Left forelimb (tissue), 1 donor: ENCODE data around the gene PDE7B.

ENCODE experiments used
- DNase-seq: peaks from one replicate; pipeline ENCODE4 v3.0.0-alpha.2; 2018; ENCODE audit warnings: low spot score

Gene PDE7B

GRCh38 chr6:136150961-136151360 lies 299.5 kb downstream of the PDE7B start:
- no peak for DNase-seq

GRCh38 chr6:136153707-136154375 lies 302.3 kb downstream of the PDE7B start:
- no peak for DNase-seq

- no peak for DNase-seq
These were observed 303.7 kb downstream of the PDE7B start for GRCh38 chr6:136155191-136155590.

GRCh38 chr6:136157743-136158142 lies 306.2 kb downstream of the PDE7B start:
- no peak for DNase-seq

GRCh38 chr6:136158387-136158821 lies 306.9 kb downstream of the PDE7B start:
- no peak for DNase-seq

- DNase-seq: no peak
These were observed 307.5 kb downstream of the PDE7B start for GRCh38 chr6:136158971-136159370.

GRCh38 chr6:136160250-136160649 lies 308.7 kb downstream of the PDE7B start:
- no peak for DNase-seq

- DNase-seq: no peak
These were observed 310.4 kb downstream of the PDE7B start for GRCh38 chr6:136161950-136162349.

- DNase-seq: no peak
These were observed 311.8 kb downstream of the PDE7B start for GRCh38 chr6:136163260-136163659.

GRCh38 chr6:136166815-136167214 lies 315.3 kb downstream of the PDE7B start:
- DNase-seq: no peak

- DNase-seq: no peak
These were observed 318.1 kb downstream of the PDE7B start for GRCh38 chr6:136169394-136170148.

- DNase-seq: no peak
These were observed 319.7 kb downstream of the PDE7B start for GRCh38 chr6:136171231-136171630.

GRCh38 chr6:136173519-136174507 lies 322.3 kb downstream of the PDE7B start:
- DNase-seq: no peak

GRCh38 chr6:136174510-136174909 lies 323.0 kb downstream of the PDE7B start:
- DNase-seq: no peak

GRCh38 chr6:136175873-136176272 lies 324.4 kb downstream of the PDE7B start:
- no peak for DNase-seq

- DNase-seq: no peak
These were observed 327.2 kb downstream of the PDE7B start for GRCh38 chr6:136178749-136179148.

- DNase-seq: no peak
These were observed 329.4 kb downstream of the PDE7B start for GRCh38 chr6:136180704-136181511.

- DNase-seq: no peak
These were observed 330.0 kb downstream of the PDE7B start for GRCh38 chr6:136181512-136181833.

GRCh38 chr6:136181861-136182260 lies 330.4 kb downstream of the PDE7B start:
- DNase-seq: no peak

GRCh38 chr6:136184738-136185137 lies 333.2 kb downstream of the PDE7B start:
- no peak for DNase-seq

GRCh38 chr6:136186363-136186762 lies 334.9 kb downstream of the PDE7B start:
- DNase-seq: no peak

- DNase-seq: no peak
These were observed 337.0 kb downstream of the PDE7B start for GRCh38 chr6:136188486-136188885.
